Activated naive CD4-positive, alpha-beta T cell treated with anti-CD3 and anti-CD28 coated beads, Interleukin-2, amount 50 U/mL, for 72 hours (primary cell): ENCODE results near the gene WDR27. TPM values are rescaled to one million over a fixed set of nuclear protein-coding genes. Genes with fewer than 3 reads are reported as not detected.
"Not testable (repeated sequence)": the region's sequence is repeated elsewhere in the genome, so short reads cannot be mapped to it uniquely, and the experiment has no call there.

Source experiments
- ATAC-seq, 2 donors: fragments of 150-1000 bp; cut with Tn5 transposase; 2 replicates each; pipeline ENCODE4 v1.10.0; 2021; ENCODE audit warnings: mild to moderate bottlenecking in 2 of 2, moderate library complexity in 2 of 2
- DNase-seq, 2 donors: peaks; one replicate each; pipeline ENCODE4 v3.0.0; 2021 to 2022; ENCODE audit warnings: low spot score in 2 of 2
- H3K27ac Mint-ChIP-seq, 2 donors: one replicate each; pipeline ENCODE4 v1.8.0; 2022; ENCODE audit warnings: mild to moderate bottlenecking in 2 of 2, mixed read lengths in 2 of 2
- H3K36me3 Mint-ChIP-seq, 2 donors: one replicate each; pipeline ENCODE4 v1.8.0; 2022; ENCODE audit warnings: mixed read lengths in 2 of 2
- H3K9me3 Mint-ChIP-seq, 2 donors: one replicate each; pipeline ENCODE4 v1.8.0; 2022; ENCODE audit warnings: mixed read lengths in 2 of 2
- total RNA-seq, 2 donors: library from RNA; stranded (reverse); gene quantifications; one replicate each; pipeline ENCODE4 v1.2.3, GENCODE V29; 2022

WDR27 gene
- total RNA-seq, 2 donors from 2014 or later: 28.9 to 48.1 TPM

GRCh38 chr6:169454204-169454871 lies 247.5 kb downstream of the WDR27 start:
- peaks cover 0 to 6% of the 10 kb centered on the region in 2 donors for H3K36me3 Mint-ChIP-seq
- peaks cover 0 to 8% of the 10 kb centered on the region in 2 donors for H3K9me3 Mint-ChIP-seq

GRCh38 chr6:169452869-169453620 lies 248.8 kb downstream of the WDR27 start:
- no peaks in the 10 kb centered on the region for H3K36me3 Mint-ChIP-seq
- H3K9me3 Mint-ChIP-seq: no peaks in the 10 kb centered on the region
- ATAC-seq: no peak

More at GRCh38 chr6:169454204-169454871, 247.5 kb downstream of the WDR27 start:
- DNase-seq (no peak), ATAC-seq (no peak)
- H3K27ac Mint-ChIP-seq: no peak overlapping the region

DNA sequence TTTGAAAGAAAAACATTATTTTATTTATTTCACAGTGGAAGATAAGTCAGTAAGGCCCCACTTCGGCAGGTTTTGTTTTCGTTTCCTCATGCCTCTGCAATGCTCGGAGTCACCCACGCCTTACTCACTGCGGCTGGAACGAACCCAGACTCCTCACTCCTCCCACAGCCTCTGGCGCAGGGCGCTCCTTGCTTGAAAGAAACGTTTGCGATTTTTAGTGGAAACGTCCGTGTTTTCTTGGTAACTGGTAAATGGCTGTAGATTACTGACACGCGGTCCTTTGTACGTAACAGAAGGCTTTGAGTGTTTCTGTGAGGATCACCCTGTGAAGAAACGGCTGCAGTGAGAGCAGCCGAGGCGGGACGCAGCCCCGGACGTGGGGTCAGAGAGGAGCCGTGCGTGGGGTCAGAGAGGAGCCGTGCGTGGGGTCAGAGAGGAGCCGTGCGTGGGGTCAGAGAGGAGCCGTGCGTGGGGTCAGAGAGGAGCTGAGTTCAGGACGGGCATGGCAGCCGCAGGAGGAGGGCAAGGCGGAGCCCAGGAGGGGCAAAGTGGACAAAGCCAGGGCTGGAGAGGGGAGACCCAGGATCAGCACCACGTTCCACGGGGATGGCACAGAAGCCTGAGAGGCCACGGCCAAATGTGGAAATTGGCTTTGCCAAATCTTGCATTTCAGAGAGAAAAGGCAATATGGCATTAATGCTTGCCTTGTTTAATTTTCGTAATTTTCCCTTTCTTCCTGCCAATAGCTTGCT lies 249.5 kb downstream of the WDR27 start:
- ATAC-seq (no peak), DNase-seq (no peak)
- no peaks in the 10 kb centered on the region for H3K9me3 Mint-ChIP-seq
- H3K27ac Mint-ChIP-seq: no peak overlapping the region
- H3K36me3 Mint-ChIP-seq: no peaks in the 10 kb centered on the region

More at GRCh38 chr6:169452869-169453620, 248.8 kb downstream of the WDR27 start:
- no peak for DNase-seq
- no peak overlapping the region for H3K27ac Mint-ChIP-seq

- no peak for DNase-seq
- H3K36me3 Mint-ChIP-seq: no peaks in the 10 kb centered on the region
- no peak for ATAC-seq
Observed at GRCh38 chr6:169451065-169451838, 250.6 kb downstream of the WDR27 start.

GRCh38 chr6:169450097-169450496 lies 251.7 kb downstream of the WDR27 start:
- Mint-ChIP-seq H3K27ac (no peak overlapping the region), H3K9me3 (no peaks in the 10 kb centered on the region), H3K36me3 (no peaks in the 10 kb centered on the region)
- DNase-seq (no peak), ATAC-seq (no peak)

More at GRCh38 chr6:169451065-169451838, 250.6 kb downstream of the WDR27 start:
- Mint-ChIP-seq H3K9me3 (no peaks in the 10 kb centered on the region), H3K27ac (no peak overlapping the region)

DNA sequence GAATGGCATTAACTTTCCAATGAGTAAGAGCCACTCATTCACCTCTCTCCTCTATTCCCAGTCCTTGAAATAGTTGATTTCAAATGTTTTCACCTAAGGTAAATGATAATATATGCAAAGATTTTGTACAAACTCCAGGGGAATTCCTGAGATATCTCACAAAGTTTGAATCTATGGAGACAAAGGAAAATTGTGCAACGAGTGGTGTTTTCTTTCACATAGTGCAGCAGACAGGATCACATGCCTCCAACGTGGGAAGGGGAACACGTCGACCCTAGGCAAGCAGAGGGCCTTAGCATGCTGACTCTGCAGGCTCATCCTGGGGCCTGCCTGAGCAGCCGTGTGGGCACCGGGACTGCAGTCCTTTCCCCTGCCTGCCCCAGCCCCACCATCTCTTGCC lies 252.6 kb downstream of the WDR27 start:
- DNase-seq (no peak), ATAC-seq (no peak)
- no peaks in the 10 kb centered on the region for H3K9me3 Mint-ChIP-seq
- peaks cover 0 to 6% of the 10 kb centered on the region in 2 donors for H3K36me3 Mint-ChIP-seq
- no peak overlapping the region for H3K27ac Mint-ChIP-seq

- ATAC-seq (no peak), DNase-seq (no peak)
- H3K36me3 Mint-ChIP-seq: peaks cover 0 to 8% of the 10 kb centered on the region in 2 donors
- H3K9me3 Mint-ChIP-seq: no peaks in the 10 kb centered on the region
- H3K27ac Mint-ChIP-seq: no peak overlapping the region
Observed at GRCh38 chr6:169445661-169446581, 255.9 kb downstream of the WDR27 start.

DNA sequence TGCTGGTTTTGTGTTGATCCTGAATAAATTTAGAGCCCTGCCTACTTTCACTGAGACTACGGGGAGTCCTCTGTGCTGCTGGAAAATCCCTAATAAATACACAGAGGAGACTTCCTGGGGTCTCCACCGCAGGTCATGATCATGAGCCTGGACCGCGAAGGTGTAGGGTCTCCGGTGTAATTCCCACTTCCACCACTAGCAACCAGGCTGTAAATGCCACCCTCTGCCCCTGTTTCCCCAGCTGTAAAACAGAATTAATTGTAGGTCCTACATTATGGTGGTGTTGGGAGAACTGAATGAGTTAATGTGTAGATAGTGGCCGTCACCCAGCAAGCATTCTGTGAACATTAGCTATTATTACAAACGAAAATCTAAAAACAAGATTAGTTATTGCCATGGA lies 256.6 kb downstream of the WDR27 start:
- ATAC-seq (no peak), DNase-seq (no peak)
- Mint-ChIP-seq H3K9me3 (no peaks in the 10 kb centered on the region), H3K27ac (no peak overlapping the region), H3K36me3 (peaks cover 0 to 8% of the 10 kb centered on the region in 2 donors)

DNA sequence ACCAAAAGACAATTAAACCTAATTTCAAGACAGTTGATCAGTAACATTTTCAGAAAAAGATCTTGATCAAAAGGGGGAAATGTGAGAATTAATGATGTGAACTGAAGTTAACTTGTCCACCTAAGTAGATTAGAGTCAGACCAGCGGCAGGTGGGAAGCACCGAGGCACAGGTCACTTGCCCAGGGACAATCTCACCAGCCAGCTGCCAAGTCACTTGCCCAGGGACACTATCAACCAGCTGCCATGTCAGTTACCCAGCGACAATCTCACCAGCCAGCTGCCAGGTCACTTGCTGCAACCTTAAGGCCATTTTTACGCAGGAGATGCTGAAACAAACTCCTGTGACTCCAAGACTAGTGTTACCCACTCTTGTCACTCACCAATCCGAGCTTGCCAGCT lies 260.5 kb downstream of the WDR27 start:
- Mint-ChIP-seq H3K36me3 (peaks cover 0 to 8% of the 10 kb centered on the region in 2 donors), H3K9me3 (no peaks in the 10 kb centered on the region), H3K27ac (no peak overlapping the region)
- ATAC-seq (no peak), DNase-seq (no peak)

DNA sequence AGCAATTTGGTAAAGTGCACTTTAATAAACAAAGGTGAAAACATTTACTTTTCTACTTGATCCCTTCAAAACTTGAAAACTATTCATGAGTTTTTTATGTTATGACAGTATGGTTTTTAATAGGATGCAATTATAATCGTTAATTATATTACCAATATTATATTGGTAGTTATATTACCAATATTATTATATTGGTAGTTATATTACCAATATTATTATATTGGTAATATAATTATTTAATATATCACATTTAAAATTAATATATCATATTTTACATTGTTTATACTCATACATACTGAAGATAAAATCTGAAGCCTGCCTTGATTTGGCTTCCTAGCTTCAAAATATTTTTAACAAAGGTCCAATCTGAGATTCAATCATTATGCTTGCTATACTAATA lies 262.1 kb downstream of the WDR27 start:
- Mint-ChIP-seq H3K36me3 (peaks cover 0 to 7% of the 10 kb centered on the region in 2 donors), H3K9me3 (no peaks in the 10 kb centered on the region), H3K27ac (no peak overlapping the region)
- ATAC-seq (no peak), DNase-seq (no peak)

- Mint-ChIP-seq H3K36me3 (peaks cover 23 to 24% of the 10 kb centered on the region in 2 donors), H3K9me3 (peaks cover 21 to 28% of the 10 kb centered on the region in 2 donors)
- not testable (repeated sequence) for H3K27ac Mint-ChIP-seq, DNase-seq, ATAC-seq
Observed at GRCh38 chr6:169434554-169434953, 267.3 kb downstream of the WDR27 start.

- no peak for ATAC-seq
- peaks cover 21 to 28% of the 10 kb centered on the region in 2 donors for H3K9me3 Mint-ChIP-seq
- H3K36me3 Mint-ChIP-seq: peaks cover 25 to 28% of the 10 kb centered on the region in 2 donors
- no peak overlapping the region for H3K27ac Mint-ChIP-seq
- no peak for DNase-seq
Observed at GRCh38 chr6:169429001-169429400, 272.8 kb downstream of the WDR27 start.

GRCh38 chr6:169428532-169428931 lies 273.3 kb downstream of the WDR27 start:
- no peak overlapping the region for H3K27ac Mint-ChIP-seq
- H3K9me3 Mint-ChIP-seq: peaks cover 21 to 28% of the 10 kb centered on the region in 2 donors
- DNase-seq (no peak), ATAC-seq (no peak)
- H3K36me3 Mint-ChIP-seq: peaks cover 25 to 28% of the 10 kb centered on the region in 2 donors

DNA sequence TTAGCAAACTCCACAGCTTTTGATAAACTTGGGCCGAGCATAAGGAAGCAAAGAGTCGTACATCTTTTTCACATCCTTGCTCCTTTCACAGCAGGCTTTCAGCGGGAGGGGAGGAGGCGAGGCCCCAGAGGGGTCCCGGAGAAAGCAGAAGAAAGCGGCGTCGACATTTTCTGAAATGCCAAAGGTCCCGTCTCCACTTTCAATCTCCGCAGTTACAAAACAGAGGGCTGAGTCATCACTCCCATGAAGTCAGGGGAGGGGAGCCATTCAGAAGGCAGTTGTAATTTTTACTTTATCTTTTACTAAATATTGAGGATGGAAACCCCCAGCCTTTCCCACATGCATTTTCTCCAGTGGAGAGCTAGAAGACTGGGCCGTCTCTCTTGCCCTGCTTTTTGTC lies 274.0 kb downstream of the WDR27 start:
- Mint-ChIP-seq H3K27ac (no peak overlapping the region), H3K36me3 (peaks cover 25 to 28% of the 10 kb centered on the region in 2 donors), H3K9me3 (peaks cover 21 to 23% of the 10 kb centered on the region in 2 donors)
- DNase-seq (no peak), ATAC-seq (no peak)

GRCh38 chr6:169426611-169427010 lies 275.2 kb downstream of the WDR27 start:
- no peak overlapping the region for H3K27ac Mint-ChIP-seq
- peaks cover 10 to 11% of the 10 kb centered on the region in 2 donors for H3K9me3 Mint-ChIP-seq
- ATAC-seq: no peak
- DNase-seq: no peak
- peaks cover 15 to 23% of the 10 kb centered on the region in 2 donors for H3K36me3 Mint-ChIP-seq
